ENCODE measurements around the gene KCNQ1. TPM values are rescaled to one million over a fixed set of nuclear protein-coding genes. Genes with fewer than 3 reads are reported as not detected.

The KCNQ1 gene
- total RNA-seq, 1 donor from 2014 or later = 6.4 TPM

DNA sequence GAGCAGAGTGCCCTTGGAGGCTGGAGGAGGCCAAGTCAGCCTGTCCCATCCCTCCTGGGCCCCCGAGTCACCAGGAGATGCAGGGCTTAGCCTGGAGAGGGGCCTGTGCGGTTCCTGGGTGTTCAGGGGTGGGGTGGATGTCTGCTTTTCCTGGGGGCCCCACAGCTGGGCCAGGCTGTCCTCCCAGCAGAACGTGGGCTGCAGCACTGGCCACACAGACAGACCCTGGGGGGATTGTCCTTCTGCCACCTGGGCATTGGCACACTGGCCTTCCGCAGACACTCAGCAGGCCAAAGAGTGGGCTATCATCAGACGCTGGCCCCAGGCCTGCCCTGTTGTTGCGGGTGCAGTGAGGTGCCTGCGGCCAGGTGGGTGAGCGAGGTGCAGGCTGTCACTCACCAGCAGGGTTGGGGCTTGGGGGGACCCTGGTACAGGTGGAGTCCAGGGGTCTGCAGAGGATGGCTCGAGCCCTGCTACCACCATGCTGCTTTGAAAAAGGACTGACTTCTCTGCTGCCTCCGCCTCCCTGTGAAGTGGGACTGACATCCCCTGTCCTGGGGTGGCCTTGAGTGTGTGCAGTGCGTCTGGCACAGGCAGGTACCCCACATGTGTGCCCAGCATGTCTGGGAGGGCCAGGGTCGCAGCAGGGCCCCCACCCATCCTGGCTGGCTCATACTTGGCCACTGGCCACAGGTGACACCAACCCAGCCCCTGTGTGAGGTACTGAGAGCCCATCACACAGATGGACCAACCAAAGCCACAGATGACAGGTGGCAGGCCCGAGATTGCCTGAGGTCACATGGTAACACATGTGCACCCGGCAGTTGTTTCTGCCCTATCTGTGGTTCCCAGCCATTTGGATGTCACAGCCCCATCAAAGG lies 294.0 kb downstream of the KCNQ1 start:
- no peaks in the 10 kb centered on the region for H3K9me3 Mint-ChIP-seq
- H3K4me1 Mint-ChIP-seq = no peaks in the 10 kb centered on the region
- H3K36me3 Mint-ChIP-seq (ENCODE audit: low read depth) = no peaks in the 10 kb centered on the region
- intact Hi-C loops (cut with micrococcal nuclease) = no loop called here
- no peak overlapping the region for H3K4me3 Mint-ChIP-seq
- H3K27ac Mint-ChIP-seq = no peak overlapping the region
- H3K27me3 Mint-ChIP-seq = no peaks in the 10 kb centered on the region
- DNase-seq = no peak

- intact Hi-C loops (cut with micrococcal nuclease) = no loop called here
- no peaks in the 10 kb centered on the region for H3K4me1 Mint-ChIP-seq
- no peak overlapping the region for H3K27ac Mint-ChIP-seq
- no peaks in the 10 kb centered on the region for H3K9me3 Mint-ChIP-seq
- no peaks in the 10 kb centered on the region for H3K36me3 Mint-ChIP-seq (ENCODE audit: low read depth)
- no peaks in the 10 kb centered on the region for H3K27me3 Mint-ChIP-seq
- no peak for DNase-seq
- no peak overlapping the region for H3K4me3 Mint-ChIP-seq
Measured at GRCh38 chr11:2739531-2740274, 294.9 kb downstream of the KCNQ1 start.

GRCh38 chr11:2740275-2740940 lies 295.6 kb downstream of the KCNQ1 start:
- Mint-ChIP-seq H3K36me3 (ENCODE audit: low read depth) (no peaks in the 10 kb centered on the region), H3K27ac (no peak overlapping the region), H3K9me3 (no peaks in the 10 kb centered on the region), H3K4me1 (no peaks in the 10 kb centered on the region), H3K27me3 (no peaks in the 10 kb centered on the region), H3K4me3 (no peak overlapping the region)
- no peak for DNase-seq
- intact Hi-C loops (cut with micrococcal nuclease) = no loop called here

GRCh38 chr11:2741006-2741376 lies 296.2 kb downstream of the KCNQ1 start:
- Mint-ChIP-seq H3K4me1 (no peaks in the 10 kb centered on the region), H3K36me3 (ENCODE audit: low read depth) (no peaks in the 10 kb centered on the region), H3K27ac (no peak overlapping the region), H3K27me3 (no peaks in the 10 kb centered on the region), H3K9me3 (no peaks in the 10 kb centered on the region), H3K4me3 (no peak overlapping the region)
- intact Hi-C loops (cut with micrococcal nuclease) = no loop called here
- DNase-seq = no peak

GRCh38 chr11:2741377-2742131 lies 296.7 kb downstream of the KCNQ1 start:
- DNase-seq = no peak
- Mint-ChIP-seq H3K4me1 (no peaks in the 10 kb centered on the region), H3K27me3 (no peaks in the 10 kb centered on the region), H3K27ac (no peak overlapping the region), H3K9me3 (no peaks in the 10 kb centered on the region), H3K4me3 (no peak overlapping the region), H3K36me3 (ENCODE audit: low read depth) (no peaks in the 10 kb centered on the region)
- intact Hi-C loops (cut with micrococcal nuclease) = no loop called here

- H3K4me1 Mint-ChIP-seq = no peaks in the 10 kb centered on the region
- H3K9me3 Mint-ChIP-seq = no peaks in the 10 kb centered on the region
- DNase-seq = no peak
- H3K27me3 Mint-ChIP-seq = no peaks in the 10 kb centered on the region
- intact Hi-C loops (cut with micrococcal nuclease) = no loop called here
- no peak overlapping the region for H3K27ac Mint-ChIP-seq
- H3K4me3 Mint-ChIP-seq = no peak overlapping the region
- H3K36me3 Mint-ChIP-seq (ENCODE audit: low read depth) = no peaks in the 10 kb centered on the region
Measured at GRCh38 chr11:2742201-2742600, 297.4 kb downstream of the KCNQ1 start.

DNA sequence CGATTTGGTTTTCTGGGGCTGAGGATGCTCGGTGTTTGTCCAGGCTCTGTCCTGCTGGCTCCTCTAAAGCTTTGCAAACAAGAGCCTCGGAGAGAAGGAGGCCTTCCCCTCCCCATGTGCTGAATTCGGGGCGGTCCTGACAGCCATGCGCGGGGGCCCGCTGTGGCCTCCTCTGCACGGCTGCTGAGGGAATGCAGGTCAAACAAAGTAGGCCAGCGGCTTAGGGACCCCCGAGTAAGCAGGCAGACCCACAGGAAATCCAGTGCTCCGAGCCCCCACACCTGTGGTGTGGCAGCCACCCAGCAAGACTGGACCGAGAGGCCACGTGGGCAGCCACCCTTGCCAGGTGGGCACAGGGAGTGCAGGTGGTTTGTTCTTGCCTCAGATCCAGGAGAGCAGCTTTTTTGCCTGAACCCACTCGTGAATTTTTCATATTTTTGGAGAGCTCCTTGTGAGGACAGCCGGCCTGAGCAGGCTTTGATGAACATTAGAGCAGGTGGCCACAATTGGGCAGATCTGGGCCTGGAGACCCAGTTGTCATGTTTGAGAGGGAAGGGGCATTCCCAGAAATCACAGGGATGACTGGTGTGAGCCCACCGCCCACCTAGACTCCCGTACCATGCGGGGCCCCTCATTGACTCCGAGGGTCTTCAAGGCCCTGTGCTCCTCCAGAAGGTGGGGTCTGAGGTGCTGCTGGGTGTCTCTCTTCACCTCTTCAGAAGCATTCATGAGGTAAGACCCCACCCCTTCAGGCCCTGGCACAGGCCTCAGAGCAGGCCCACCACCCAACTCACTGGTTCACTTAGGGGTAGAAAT lies 298.0 kb downstream of the KCNQ1 start:
- H3K36me3 Mint-ChIP-seq (ENCODE audit: low read depth) = no peaks in the 10 kb centered on the region
- intact Hi-C loops (cut with micrococcal nuclease) = no loop called here
- no peak overlapping the region for H3K27ac Mint-ChIP-seq
- no peak overlapping the region for H3K4me3 Mint-ChIP-seq
- DNase-seq = no peak
- no peaks in the 10 kb centered on the region for H3K4me1 Mint-ChIP-seq
- no peaks in the 10 kb centered on the region for H3K27me3 Mint-ChIP-seq
- no peaks in the 10 kb centered on the region for H3K9me3 Mint-ChIP-seq

- Mint-ChIP-seq H3K27ac (no peak overlapping the region), H3K4me3 (no peak overlapping the region), H3K9me3 (no peaks in the 10 kb centered on the region), H3K4me1 (no peaks in the 10 kb centered on the region), H3K36me3 (ENCODE audit: low read depth) (no peaks in the 10 kb centered on the region), H3K27me3 (no peaks in the 10 kb centered on the region)
- intact Hi-C loops (cut with micrococcal nuclease) = no loop called here
- DNase-seq = no peak
Measured at GRCh38 chr11:2743427-2744110, 298.8 kb downstream of the KCNQ1 start.

DNA sequence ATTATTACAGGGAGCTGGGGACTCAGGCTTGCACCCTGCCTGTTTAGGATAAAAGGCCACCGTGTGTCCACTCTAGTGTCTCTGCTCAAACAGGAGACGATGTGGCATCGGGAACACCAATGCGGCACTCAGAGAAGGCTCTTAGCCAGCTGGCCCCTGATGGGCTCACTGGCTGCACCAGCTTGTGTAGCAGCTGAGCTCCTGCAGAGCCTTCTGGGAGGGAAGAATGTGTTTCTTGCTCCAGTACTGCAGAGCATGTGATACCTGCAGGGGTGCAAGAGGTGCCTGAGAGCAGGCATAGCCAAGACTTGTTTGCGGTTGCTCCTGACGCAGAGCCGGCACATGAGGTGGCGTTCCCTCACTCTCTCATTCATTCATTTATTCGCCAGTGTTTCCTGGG lies 299.4 kb downstream of the KCNQ1 start:
- no peak overlapping the region for H3K27ac Mint-ChIP-seq
- no peak for DNase-seq
- intact Hi-C loops (cut with micrococcal nuclease) = no loop called here
- H3K9me3 Mint-ChIP-seq = no peaks in the 10 kb centered on the region
- H3K4me3 Mint-ChIP-seq = no peak overlapping the region
- H3K36me3 Mint-ChIP-seq (ENCODE audit: low read depth) = no peaks in the 10 kb centered on the region
- H3K4me1 Mint-ChIP-seq = no peaks in the 10 kb centered on the region
- H3K27me3 Mint-ChIP-seq = no peaks in the 10 kb centered on the region

- no peaks in the 10 kb centered on the region for H3K9me3 Mint-ChIP-seq
- H3K36me3 Mint-ChIP-seq (ENCODE audit: low read depth) = no peaks in the 10 kb centered on the region
- intact Hi-C loops (cut with micrococcal nuclease) = no loop called here
- no peak overlapping the region for H3K27ac Mint-ChIP-seq
- no peaks in the 10 kb centered on the region for H3K4me1 Mint-ChIP-seq
- no peak for DNase-seq
- no peaks in the 10 kb centered on the region for H3K27me3 Mint-ChIP-seq
- no peak overlapping the region for H3K4me3 Mint-ChIP-seq
Measured at GRCh38 chr11:2745511-2745910, 300.7 kb downstream of the KCNQ1 start.

GRCh38 chr11:2746401-2747247 lies 301.8 kb downstream of the KCNQ1 start:
- intact Hi-C loops (cut with micrococcal nuclease) = no loop called here
- Mint-ChIP-seq H3K9me3 (no peaks in the 10 kb centered on the region), H3K4me3 (no peak overlapping the region), H3K27me3 (no peaks in the 10 kb centered on the region), H3K4me1 (no peaks in the 10 kb centered on the region), H3K27ac (no peak overlapping the region), H3K36me3 (ENCODE audit: low read depth) (no peaks in the 10 kb centered on the region)
- DNase-seq = no peak
